ENCODE results near the gene RPL18.
"Not testable (repeated sequence)": the region's sequence is repeated elsewhere in the genome, so short reads cannot be mapped to it uniquely, and the experiment has no call there.

RPL18 gene

GRCh38 chr19:48618916-48619691 is at the start of gene RPL18, which contains the start of gene SPHK2:
TSS of gene RPL18 (minus strand) at chr19:48619178. CDS start at chr19:48619143, 35 bp downstream.
TSS of gene SPHK2 (plus strand) at chr19:48619506. CDS start at chr19:48620515, 1,009 bp downstream.
- peak; percentile 99 for DNase-seq (ENCODE audit: low read depth, low spot score)

- no peak for DNase-seq (ENCODE audit: low read depth, low spot score)
Observed at GRCh38 chr19:48668761-48669160, 49.8 kb upstream of the RPL18 start.

GRCh38 chr19:48668332-48668731 is 49.4 kb upstream of the RPL18 start:
- no peak for DNase-seq (ENCODE audit: low read depth, low spot score)

- DNase-seq (ENCODE audit: low read depth, low spot score), result no peak
Observed at GRCh38 chr19:48665786-48666185, 46.8 kb upstream of the RPL18 start.

GRCh38 chr19:48664476-48664875 is 45.5 kb upstream of the RPL18 start:
- DNase-seq (ENCODE audit: low read depth, low spot score), result no peak

- no peak for DNase-seq (ENCODE audit: low read depth, low spot score)
Observed at GRCh38 chr19:48663667-48664066, 44.7 kb upstream of the RPL18 start.

- DNase-seq (ENCODE audit: low read depth, low spot score), result no peak
Observed at GRCh38 chr19:48661711-48662090, 42.7 kb upstream of the RPL18 start.

GRCh38 chr19:48660852-48661710 is 42.1 kb upstream of the RPL18 start:
- peak; percentile 75 for DNase-seq (ENCODE audit: low read depth, low spot score)

- DNase-seq (ENCODE audit: low read depth, low spot score), result no peak
Observed at GRCh38 chr19:48659768-48660167, 40.8 kb upstream of the RPL18 start.

GRCh38 chr19:48658483-48658882 is 39.5 kb upstream of the RPL18 start:
- DNase-seq (ENCODE audit: low read depth, low spot score), result no peak

GRCh38 chr19:48657828-48658227 is 38.9 kb upstream of the RPL18 start:
- DNase-seq (ENCODE audit: low read depth, low spot score), result not testable (repeated sequence)

- no peak for DNase-seq (ENCODE audit: low read depth, low spot score)
Observed at GRCh38 chr19:48656840-48657474, 38.0 kb upstream of the RPL18 start.

GRCh38 chr19:48654299-48655059 is 35.5 kb upstream of the RPL18 start:
- DNase-seq (ENCODE audit: low read depth, low spot score), result no peak

- no peak for DNase-seq (ENCODE audit: low read depth, low spot score)
Observed at GRCh38 chr19:48651683-48652048, 32.7 kb upstream of the RPL18 start.

GRCh38 chr19:48650974-48651682 is 32.1 kb upstream of the RPL18 start:
- DNase-seq (ENCODE audit: low read depth, low spot score), result no peak

- no peak for DNase-seq (ENCODE audit: low read depth, low spot score)
Observed at GRCh38 chr19:48648134-48648533, 29.2 kb upstream of the RPL18 start.

- DNase-seq (ENCODE audit: low read depth, low spot score), result no peak
Observed at GRCh38 chr19:48646722-48647216, 27.8 kb upstream of the RPL18 start.

GRCh38 chr19:48646001-48646721 is 27.2 kb upstream of the RPL18 start, which contains the start of gene CA11:
TSS of gene CA11 (minus strand) at chr19:48646187. CDS start at chr19:48645632, 555 bp downstream.
- DNase-seq (ENCODE audit: low read depth, low spot score), result peak; percentile 90

GRCh38 chr19:48645620-48646000 is 26.6 kb upstream of the RPL18 start:
- DNase-seq (ENCODE audit: low read depth, low spot score), result peak; percentile 73
